ENCODE results near the gene NPAS2.

NPAS2 gene

DNA sequence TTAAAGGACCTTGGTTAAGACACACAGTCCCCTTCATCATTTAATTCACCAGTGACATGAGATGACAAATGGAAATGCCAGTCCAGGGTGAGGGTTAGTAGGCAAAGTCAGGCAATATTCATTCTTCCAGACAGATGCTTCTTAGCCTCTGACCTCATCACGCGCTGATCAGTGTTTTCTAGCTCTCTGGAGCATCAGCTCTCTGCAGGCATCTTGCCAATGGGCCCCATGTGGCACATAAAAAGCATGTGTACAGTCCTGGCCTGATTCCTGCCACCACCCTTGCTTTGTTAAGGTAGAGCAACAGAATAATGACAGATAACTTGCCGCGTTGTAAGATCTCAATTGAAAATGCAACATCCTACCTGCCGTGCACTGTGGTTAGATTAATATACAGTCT is 20.3 kb upstream of the NPAS2 start:
- peak; percentile 14 for DNase-seq

GRCh38 chr2:100800915-100801314 is 19.0 kb upstream of the NPAS2 start:
- DNase-seq: no peak

GRCh38 chr2:100801402-100801801 is 18.5 kb upstream of the NPAS2 start:
- no peak for DNase-seq

GRCh38 chr2:100802066-100802465 is 17.9 kb upstream of the NPAS2 start:
- DNase-seq: no peak

- DNase-seq: no peak
Measured at GRCh38 chr2:100803334-100803733, 16.6 kb upstream of the NPAS2 start.

GRCh38 chr2:100806550-100806949 is 13.4 kb upstream of the NPAS2 start:
- no peak for DNase-seq

- DNase-seq: no peak
Measured at GRCh38 chr2:100807707-100808106, 12.2 kb upstream of the NPAS2 start.

DNA sequence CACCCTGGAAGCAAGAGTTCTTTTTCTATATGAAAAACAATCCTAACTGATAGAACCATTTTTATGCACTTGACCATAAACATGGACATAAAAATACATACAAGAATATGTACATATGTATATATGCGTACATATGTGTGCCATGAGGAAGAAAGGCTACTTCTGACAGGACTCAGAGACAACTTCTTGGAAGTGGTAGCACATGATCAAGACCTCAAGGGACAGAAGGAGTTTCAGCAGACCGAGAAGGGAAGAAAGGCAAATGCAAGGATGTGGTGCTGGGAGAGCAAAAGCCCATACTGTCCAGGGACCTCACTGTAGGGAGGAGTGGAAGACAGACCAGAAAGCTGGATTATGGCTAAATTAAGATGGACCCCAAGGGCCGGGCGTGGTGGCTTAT is 11.4 kb upstream of the NPAS2 start:
- DNase-seq: no peak

DNA sequence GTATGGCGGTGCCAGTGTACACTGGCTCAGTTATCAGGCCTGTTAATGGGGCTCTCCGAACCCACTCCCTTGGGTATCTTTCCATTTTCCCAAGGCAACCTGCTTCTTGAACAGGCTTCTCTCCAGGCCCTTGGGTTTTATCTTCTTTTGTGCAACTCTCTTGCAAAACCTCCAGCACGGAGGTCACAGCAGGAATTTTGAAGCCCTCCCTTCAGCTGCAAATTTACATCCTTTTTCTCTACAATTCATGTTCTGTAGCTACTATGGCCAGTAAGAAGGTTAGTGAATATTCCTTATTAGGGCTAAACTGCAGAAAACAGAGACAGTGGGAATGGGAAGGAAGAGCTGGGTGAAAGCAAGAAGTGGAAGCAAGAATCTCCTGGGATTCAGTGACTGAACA is 10.4 kb upstream of the NPAS2 start:
- no peak for DNase-seq

- DNase-seq: no peak
Measured at GRCh38 chr2:100810603-100811145, 9.3 kb upstream of the NPAS2 start.

DNA sequence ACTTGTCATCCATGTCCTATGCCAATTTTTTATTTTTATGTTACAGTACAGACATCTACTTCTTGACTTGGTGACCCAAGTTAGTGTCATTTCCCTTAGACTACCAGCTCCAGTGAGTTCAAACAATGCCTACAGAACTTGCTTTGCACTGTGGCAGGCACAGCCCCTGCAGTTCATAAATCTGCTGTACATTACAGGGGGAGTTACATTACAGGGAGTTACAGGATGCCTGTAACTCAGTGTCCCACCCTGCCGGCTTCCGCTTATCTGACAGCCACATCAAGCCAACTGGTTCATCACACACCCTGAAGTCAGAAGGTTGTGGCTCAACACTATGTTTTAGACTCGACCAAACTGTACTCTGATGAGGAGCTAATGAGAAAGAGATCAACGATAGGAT is 7.8 kb upstream of the NPAS2 start:
- no peak for DNase-seq

DNA sequence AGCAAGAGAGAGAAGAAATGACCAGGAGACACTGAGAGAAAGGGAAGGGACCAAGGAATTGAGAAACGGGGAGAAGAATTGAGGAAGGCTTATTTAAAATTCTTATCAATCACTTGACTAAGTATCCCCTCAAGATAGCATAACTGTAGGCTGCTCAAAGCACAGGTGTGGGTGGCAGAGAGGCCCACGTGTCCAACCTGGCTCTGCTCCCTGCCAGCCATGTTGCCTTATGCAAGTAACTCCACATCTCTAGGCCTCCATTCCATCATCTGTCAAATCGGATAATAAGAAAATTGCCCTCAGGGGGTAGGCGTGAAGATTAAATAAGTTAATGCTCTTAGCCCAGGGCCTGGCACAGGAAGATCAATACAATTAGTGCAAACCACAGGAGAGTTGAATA is 7.4 kb upstream of the NPAS2 start:
- DNase-seq: no peak

- no peak for DNase-seq
Measured at GRCh38 chr2:100813527-100813926, 6.4 kb upstream of the NPAS2 start.

- no peak for DNase-seq
Measured at GRCh38 chr2:100814043-100814442, 5.9 kb upstream of the NPAS2 start.

GRCh38 chr2:100814453-100814852 is 5.5 kb upstream of the NPAS2 start:
- DNase-seq: no peak

GRCh38 chr2:100817388-100817985 is 2.5 kb upstream of the NPAS2 start:
- no peak for DNase-seq

GRCh38 chr2:100818003-100818605 is 1.8 kb upstream of the NPAS2 start:
- no peak for DNase-seq

DNA sequence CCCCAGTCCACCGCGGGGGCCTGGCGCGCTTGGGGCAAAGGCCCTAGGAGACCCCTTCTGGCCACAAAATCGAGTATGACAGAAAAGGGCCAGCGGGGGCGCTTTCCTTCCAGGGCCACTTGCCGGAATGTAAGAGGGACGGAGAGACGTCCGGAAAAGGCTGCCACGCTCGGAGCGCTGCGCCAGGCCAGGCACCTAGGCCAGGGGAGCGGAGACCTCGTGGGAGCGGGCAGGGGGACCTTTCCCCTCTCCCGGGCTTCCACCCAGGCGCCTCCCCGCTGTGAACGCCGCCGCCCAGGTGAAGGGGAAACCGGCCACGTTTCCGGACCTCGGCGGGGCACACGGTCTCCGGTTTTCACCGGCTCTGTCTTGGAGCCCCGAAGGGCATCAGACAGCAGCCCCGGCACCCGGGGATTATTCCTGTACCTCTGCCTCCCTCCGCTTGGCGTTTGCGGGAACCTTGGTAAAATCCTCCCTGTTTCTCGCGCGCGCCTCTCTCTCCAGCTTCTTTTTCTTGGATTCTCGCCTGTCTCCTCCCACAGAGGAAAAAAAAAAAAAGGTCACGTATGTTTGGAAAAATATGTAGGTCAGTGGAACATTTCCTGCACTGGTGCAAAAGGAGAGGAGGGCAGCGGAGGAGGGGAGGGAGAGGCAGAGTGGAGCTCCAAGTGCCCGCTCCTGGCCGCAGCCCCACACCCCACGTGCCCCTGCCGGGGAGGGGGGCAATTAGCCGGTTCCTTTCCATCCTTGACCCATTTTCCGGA is 1.2 kb upstream of the NPAS2 start:
- no peak for DNase-seq

GRCh38 chr2:100820273-100820522 is 259 bp downstream of the NPAS2 start:
- DNase-seq: no peak

- DNase-seq: no peak
Measured at GRCh38 chr2:100820523-100821254, 750 bp downstream of the NPAS2 start.

GRCh38 chr2:100821255-100821910 is 1.4 kb downstream of the NPAS2 start:
- no peak for DNase-seq

DNA sequence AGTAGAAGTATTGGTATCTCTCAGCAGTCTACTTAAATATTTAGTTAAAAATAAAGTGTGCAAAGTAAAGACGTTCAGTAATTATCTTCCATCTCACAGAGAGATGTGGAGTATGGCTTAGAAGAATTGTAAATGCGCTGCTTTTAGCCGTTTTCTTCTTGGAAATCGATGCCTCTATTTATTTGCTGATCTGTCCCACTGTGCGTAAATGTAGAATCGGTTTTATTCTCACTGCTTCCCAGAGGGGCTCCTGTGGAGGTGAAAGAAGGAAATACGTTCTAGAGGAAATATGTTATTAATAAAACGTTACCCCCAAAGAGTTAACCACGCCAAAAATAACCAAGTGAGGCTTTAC is 1.9 kb downstream of the NPAS2 start:
- no peak for DNase-seq

GRCh38 chr2:100822587-100823248 is 2.8 kb downstream of the NPAS2 start:
- no peak for DNase-seq
